Activated naive CD8-positive, alpha-beta T cell (primary cell): Measurements from ENCODE around the gene NRF1.
"Not testable (repeated sequence)": the region's sequence is repeated elsewhere in the genome, so short reads cannot be mapped to it uniquely, and the experiment has no call there.

Experiments
- H3K27ac Mint-ChIP-seq: one replicate; pipeline ENCODE4 v1.8.0; 2021; ENCODE audit warnings: mixed read lengths
- H3K27me3 Mint-ChIP-seq: one replicate; pipeline ENCODE4 v1.8.0; 2021; ENCODE audit warnings: mixed read lengths
- H3K36me3 Mint-ChIP-seq: one replicate; pipeline ENCODE4 v1.8.0; 2021; ENCODE audit warnings: mixed read lengths
- H3K4me1 Mint-ChIP-seq: one replicate; pipeline ENCODE4 v1.8.0; 2021; ENCODE audit warnings: low read depth, mixed read lengths
- H3K4me3 Mint-ChIP-seq: one replicate; pipeline ENCODE4 v1.8.0; 2021; ENCODE audit warnings: mild to moderate bottlenecking, mixed read lengths
- H3K9me3 Mint-ChIP-seq: one replicate; pipeline ENCODE4 v1.8.0; 2021; ENCODE audit warnings: low read depth, mixed read lengths

Gene NRF1

GRCh38 chr7:129611246-129612111, at the start of gene NRF1:
TSS of gene NRF1 (plus strand) at chr7:129611720. CDS start at chr7:129657352, 45,632 bp downstream.
- H3K4me1 Mint-ChIP-seq = peaks cover 56% of the 10 kb centered on the region
- no peaks in the 10 kb centered on the region for H3K27me3 Mint-ChIP-seq
- peak within 1 kb of the TSS; percentile 99 for H3K4me3 Mint-ChIP-seq
- peaks cover 12% of the 10 kb centered on the region for H3K36me3 Mint-ChIP-seq
- peak within 1 kb of the TSS; percentile 99 for H3K27ac Mint-ChIP-seq
- no peaks in the 10 kb centered on the region for H3K9me3 Mint-ChIP-seq

- H3K36me3 Mint-ChIP-seq, H3K27ac Mint-ChIP-seq, H3K9me3 Mint-ChIP-seq, H3K4me1 Mint-ChIP-seq, H3K4me3 Mint-ChIP-seq: not testable (repeated sequence)
- H3K27me3 Mint-ChIP-seq = peaks cover 12% of the 10 kb centered on the region
Observed at GRCh38 chr7:129566323-129566722, 45.2 kb upstream of the NRF1 start.

GRCh38 chr7:129567377-129567776, 44.1 kb upstream of the NRF1 start:
- no peaks in the 10 kb centered on the region for H3K9me3 Mint-ChIP-seq
- H3K4me3 Mint-ChIP-seq = no peak overlapping the region
- peaks cover 6% of the 10 kb centered on the region for H3K36me3 Mint-ChIP-seq
- H3K27ac Mint-ChIP-seq = no peak overlapping the region
- peaks cover 12% of the 10 kb centered on the region for H3K27me3 Mint-ChIP-seq
- H3K4me1 Mint-ChIP-seq = peaks cover 6% of the 10 kb centered on the region

GRCh38 chr7:129568240-129568639, 43.3 kb upstream of the NRF1 start:
- H3K4me3 Mint-ChIP-seq = no peak overlapping the region
- H3K9me3 Mint-ChIP-seq = no peaks in the 10 kb centered on the region
- H3K36me3 Mint-ChIP-seq = peaks cover 6% of the 10 kb centered on the region
- H3K27me3 Mint-ChIP-seq = peaks cover 11% of the 10 kb centered on the region
- H3K4me1 Mint-ChIP-seq = peaks cover 6% of the 10 kb centered on the region
- no peak overlapping the region for H3K27ac Mint-ChIP-seq

- Mint-ChIP-seq H3K27me3 (peaks cover 11% of the 10 kb centered on the region), H3K4me3 (no peak overlapping the region), H3K27ac (no peak overlapping the region)
Observed at GRCh38 chr7:129569326-129569725, 42.2 kb upstream of the NRF1 start.

GRCh38 chr7:129569811-129570215, 41.7 kb upstream of the NRF1 start:
- Mint-ChIP-seq H3K4me1 (peaks cover 6% of the 10 kb centered on the region), H3K27me3 (peaks cover 9% of the 10 kb centered on the region), H3K4me3 (no peak overlapping the region), H3K27ac (no peak overlapping the region), H3K36me3 (peaks cover 6% of the 10 kb centered on the region), H3K9me3 (no peaks in the 10 kb centered on the region)

More at GRCh38 chr7:129569326-129569725, 42.2 kb upstream of the NRF1 start:
- H3K9me3 Mint-ChIP-seq = no peaks in the 10 kb centered on the region
- H3K36me3 Mint-ChIP-seq = peaks cover 6% of the 10 kb centered on the region
- peaks cover 6% of the 10 kb centered on the region for H3K4me1 Mint-ChIP-seq

- H3K9me3 Mint-ChIP-seq = no peaks in the 10 kb centered on the region
- no peak overlapping the region for H3K4me3 Mint-ChIP-seq
- H3K36me3 Mint-ChIP-seq = peaks cover 7% of the 10 kb centered on the region
- H3K4me1 Mint-ChIP-seq = peaks cover 4% of the 10 kb centered on the region
- H3K27ac Mint-ChIP-seq = no peak overlapping the region
- H3K27me3 Mint-ChIP-seq = peaks cover 9% of the 10 kb centered on the region
Observed at GRCh38 chr7:129571201-129571600, 40.3 kb upstream of the NRF1 start.

- no peaks in the 10 kb centered on the region for H3K9me3 Mint-ChIP-seq
- H3K4me3 Mint-ChIP-seq = no peak overlapping the region
- peaks cover 6% of the 10 kb centered on the region for H3K27me3 Mint-ChIP-seq
- no peak overlapping the region for H3K27ac Mint-ChIP-seq
- H3K36me3 Mint-ChIP-seq = peaks cover 8% of the 10 kb centered on the region
- H3K4me1 Mint-ChIP-seq = no peaks in the 10 kb centered on the region
Observed at GRCh38 chr7:129572205-129572604, 39.3 kb upstream of the NRF1 start.

GRCh38 chr7:129574487-129574886, 37.0 kb upstream of the NRF1 start:
- no peaks in the 10 kb centered on the region for H3K9me3 Mint-ChIP-seq
- H3K27me3 Mint-ChIP-seq = no peaks in the 10 kb centered on the region
- no peak overlapping the region for H3K27ac Mint-ChIP-seq
- no peak overlapping the region for H3K4me3 Mint-ChIP-seq
- H3K4me1 Mint-ChIP-seq = no peaks in the 10 kb centered on the region
- H3K36me3 Mint-ChIP-seq = peaks cover 5% of the 10 kb centered on the region

- no peaks in the 10 kb centered on the region for H3K4me1 Mint-ChIP-seq
- H3K9me3 Mint-ChIP-seq = no peaks in the 10 kb centered on the region
- no peaks in the 10 kb centered on the region for H3K27me3 Mint-ChIP-seq
- H3K36me3 Mint-ChIP-seq = peaks cover 5% of the 10 kb centered on the region
- H3K27ac Mint-ChIP-seq = no peak overlapping the region
- no peak overlapping the region for H3K4me3 Mint-ChIP-seq
Observed at GRCh38 chr7:129575699-129576098, 35.8 kb upstream of the NRF1 start.

GRCh38 chr7:129576138-129576537, 35.4 kb upstream of the NRF1 start:
- Mint-ChIP-seq H3K27me3 (no peaks in the 10 kb centered on the region), H3K27ac (no peak overlapping the region), H3K4me3 (no peak overlapping the region), H3K9me3 (no peaks in the 10 kb centered on the region), H3K4me1 (no peaks in the 10 kb centered on the region), H3K36me3 (peaks cover 5% of the 10 kb centered on the region)

GRCh38 chr7:129578829-129579228, 32.7 kb upstream of the NRF1 start:
- no peak overlapping the region for H3K4me3 Mint-ChIP-seq
- no peak overlapping the region for H3K27ac Mint-ChIP-seq
- no peaks in the 10 kb centered on the region for H3K27me3 Mint-ChIP-seq
- peaks cover 5% of the 10 kb centered on the region for H3K36me3 Mint-ChIP-seq
- H3K4me1 Mint-ChIP-seq = no peaks in the 10 kb centered on the region
- no peaks in the 10 kb centered on the region for H3K9me3 Mint-ChIP-seq

- not testable (repeated sequence) for H3K9me3 Mint-ChIP-seq, H3K27ac Mint-ChIP-seq, H3K4me3 Mint-ChIP-seq, H3K27me3 Mint-ChIP-seq, H3K4me1 Mint-ChIP-seq
- peaks cover 11% of the 10 kb centered on the region for H3K36me3 Mint-ChIP-seq
Observed at GRCh38 chr7:129586179-129586578, 25.3 kb upstream of the NRF1 start.

- peaks cover 11% of the 10 kb centered on the region for H3K36me3 Mint-ChIP-seq
- no peak overlapping the region for H3K27ac Mint-ChIP-seq
- no peak overlapping the region for H3K4me3 Mint-ChIP-seq
Observed at GRCh38 chr7:129588268-129588667, 23.3 kb upstream of the NRF1 start.

GRCh38 chr7:129591868-129592267, 19.7 kb upstream of the NRF1 start:
- Mint-ChIP-seq H3K4me1 (no peaks in the 10 kb centered on the region), H3K27me3 (peaks cover 7% of the 10 kb centered on the region), H3K27ac (no peak overlapping the region)

More at GRCh38 chr7:129588268-129588667, 23.3 kb upstream of the NRF1 start:
- Mint-ChIP-seq H3K4me1 (no peaks in the 10 kb centered on the region), H3K9me3 (no peaks in the 10 kb centered on the region), H3K27me3 (peaks cover 8% of the 10 kb centered on the region)

GRCh38 chr7:129596386-129596785, 15.1 kb upstream of the NRF1 start:
- H3K9me3 Mint-ChIP-seq, H3K27ac Mint-ChIP-seq, H3K4me3 Mint-ChIP-seq, H3K4me1 Mint-ChIP-seq, H3K36me3 Mint-ChIP-seq, H3K27me3 Mint-ChIP-seq: not testable (repeated sequence)

More at GRCh38 chr7:129591868-129592267, 19.7 kb upstream of the NRF1 start:
- Mint-ChIP-seq H3K9me3 (no peaks in the 10 kb centered on the region), H3K4me3 (no peak overlapping the region), H3K36me3 (no peaks in the 10 kb centered on the region)
